ENCODE results near the gene PIP5K1B. TPM values are rescaled to one million over a fixed set of nuclear protein-coding genes. Genes with fewer than 3 reads are reported as not detected.

PIP5K1B gene
- total and polyA plus RNA-seq, 4 donors, result 0.09 to 30.9 (median 0.29) TPM

GRCh38 chr9:69047371-69047770 lies 342.3 kb downstream of the PIP5K1B start:
- H3K27ac ChIP-seq (ENCODE audit: low read depth in 1 of 2, low read length in 2 of 2), result no peak overlapping the region
- H3K36me3 ChIP-seq (ENCODE audit: control insufficient read depth in 4 of 4, insufficient read depth in 3 of 4, low read depth in 1 of 4, low read length in 3 of 4), result peaks cover 4 to 20% (median 12%) of the 10 kb centered on the region in 4 donors
- H3K4me1 ChIP-seq (ENCODE audit: control insufficient read depth in 4 of 4, insufficient read depth in 4 of 4, low read length in 3 of 4), result peaks cover 0 to 9% (median 4%) of the 10 kb centered on the region in 4 donors
- DNase-seq (ENCODE audit: low spot score), result no peak
- TF ChIP-seq JUND (IDR thresholded peaks at IDR 0.05), result no peak
- TF ChIP-seq, protein P1, sequence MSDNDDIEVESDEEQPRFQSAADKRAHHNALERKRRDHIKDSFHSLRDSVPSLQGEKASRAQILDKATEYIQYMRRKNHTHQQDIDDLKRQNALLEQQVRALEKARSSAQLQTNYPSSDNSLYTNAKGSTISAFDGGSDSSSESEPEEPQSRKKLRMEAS (IDR thresholded peaks at IDR 0.05), result no peak
- TF ChIP-seq HNF4G (IDR thresholded peaks at IDR 0.05), result no peak
- TF ChIP-seq EGR1 (IDR thresholded peaks at IDR 0.05; ENCODE audit: low read depth in 2 of 2), result no peak
- no peak for TF ChIP-seq SP1 (IDR thresholded peaks at IDR 0.05)
- no peak for TF ChIP-seq RAD21 (IDR thresholded peaks at IDR 0.05)
- TF ChIP-seq HNF4A (conservative IDR thresholded peaks at IDR 0.05), result no peak
- no peak for TF ChIP-seq GABPA (IDR thresholded peaks at IDR 0.05 in 1 of 2, conservative IDR thresholded peaks at IDR 0.05 in 1 of 2)
- no peak for TF ChIP-seq ZBTB33 (IDR thresholded peaks at IDR 0.05)
- TF ChIP-seq CTCF (IDR thresholded peaks at IDR 0.05; ENCODE audit: low read depth, low read length, missing input control), result no peak
- no peak for TF ChIP-seq TAF1 (conservative IDR thresholded peaks at IDR 0.05)
- no peak for TF ChIP-seq NR2F2 (IDR thresholded peaks at IDR 0.05)
- no peak for TF ChIP-seq FOXA2 (IDR thresholded peaks at IDR 0.05)
- TF ChIP-seq RXRA (IDR thresholded peaks at IDR 0.05), result no peak
- no peak for TF ChIP-seq YY1 (IDR thresholded peaks at IDR 0.05)
- no peak overlapping the region for H3K4me3 ChIP-seq (ENCODE audit: low read depth in 1 of 3, low read length in 3 of 3)
- no peak overlapping the region for H3K9ac ChIP-seq (ENCODE audit: low read depth in 1 of 2, low read length in 2 of 2)
- no peaks in the 10 kb centered on the region for H3K9me3 ChIP-seq (ENCODE audit: control insufficient read depth in 4 of 4, low read length in 3 of 4)
- 71% methylated on average over 4 of the region's 4 CpGs for WGBS
- no peaks in the 10 kb centered on the region for H3K27me3 ChIP-seq (ENCODE audit: control insufficient read depth in 4 of 4, insufficient read depth in 4 of 4, low read length in 3 of 4)

GRCh38 chr9:69049094-69049493 lies 344.1 kb downstream of the PIP5K1B start:
- 92% methylated on average over 6 of the region's 6 CpGs for WGBS
- Histone ChIP-seq H3K27ac (ENCODE audit: low read depth in 1 of 2, low read length in 2 of 2) (no peak overlapping the region), H3K9me3 (ENCODE audit: control insufficient read depth in 4 of 4, low read length in 3 of 4) (no peaks in the 10 kb centered on the region), H3K9ac (ENCODE audit: low read depth in 1 of 2, low read length in 2 of 2) (no peak overlapping the region), H3K4me1 (ENCODE audit: control insufficient read depth in 4 of 4, insufficient read depth in 4 of 4, low read length in 3 of 4) (peaks cover 2 to 9% (median 4%) of the 10 kb centered on the region in 4 donors), H3K36me3 (ENCODE audit: control insufficient read depth in 4 of 4, insufficient read depth in 3 of 4, low read depth in 1 of 4, low read length in 3 of 4) (peaks cover 4 to 20% (median 12%) of the 10 kb centered on the region in 4 donors), H3K4me3 (ENCODE audit: low read depth in 1 of 3, low read length in 3 of 3) (no peak overlapping the region), H3K27me3 (ENCODE audit: control insufficient read depth in 4 of 4, insufficient read depth in 4 of 4, low read length in 3 of 4) (no peaks in the 10 kb centered on the region)
- DNase-seq (ENCODE audit: low spot score), result no peak
- TF ChIP-seq GABPA (IDR thresholded peaks at IDR 0.05 in 1 of 2, conservative IDR thresholded peaks at IDR 0.05 in 1 of 2) (no peak), NR2F2 (IDR thresholded peaks at IDR 0.05) (no peak), HNF4G (IDR thresholded peaks at IDR 0.05) (no peak), YY1 (IDR thresholded peaks at IDR 0.05) (no peak), CTCF (IDR thresholded peaks at IDR 0.05; ENCODE audit: low read depth, low read length, missing input control) (no peak), FOXA2 (IDR thresholded peaks at IDR 0.05) (no peak), RAD21 (IDR thresholded peaks at IDR 0.05) (no peak), TAF1 (conservative IDR thresholded peaks at IDR 0.05) (no peak), HNF4A (conservative IDR thresholded peaks at IDR 0.05) (no peak), SP1 (IDR thresholded peaks at IDR 0.05) (no peak), FOXA1 (IDR thresholded peaks at IDR 0.05) (no peak), ZBTB33 (IDR thresholded peaks at IDR 0.05) (no peak), EGR1 (IDR thresholded peaks at IDR 0.05; ENCODE audit: low read depth in 2 of 2) (no peak), JUND (IDR thresholded peaks at IDR 0.05) (no peak), RXRA (IDR thresholded peaks at IDR 0.05) (no peak)
- TF ChIP-seq, protein P2, sequence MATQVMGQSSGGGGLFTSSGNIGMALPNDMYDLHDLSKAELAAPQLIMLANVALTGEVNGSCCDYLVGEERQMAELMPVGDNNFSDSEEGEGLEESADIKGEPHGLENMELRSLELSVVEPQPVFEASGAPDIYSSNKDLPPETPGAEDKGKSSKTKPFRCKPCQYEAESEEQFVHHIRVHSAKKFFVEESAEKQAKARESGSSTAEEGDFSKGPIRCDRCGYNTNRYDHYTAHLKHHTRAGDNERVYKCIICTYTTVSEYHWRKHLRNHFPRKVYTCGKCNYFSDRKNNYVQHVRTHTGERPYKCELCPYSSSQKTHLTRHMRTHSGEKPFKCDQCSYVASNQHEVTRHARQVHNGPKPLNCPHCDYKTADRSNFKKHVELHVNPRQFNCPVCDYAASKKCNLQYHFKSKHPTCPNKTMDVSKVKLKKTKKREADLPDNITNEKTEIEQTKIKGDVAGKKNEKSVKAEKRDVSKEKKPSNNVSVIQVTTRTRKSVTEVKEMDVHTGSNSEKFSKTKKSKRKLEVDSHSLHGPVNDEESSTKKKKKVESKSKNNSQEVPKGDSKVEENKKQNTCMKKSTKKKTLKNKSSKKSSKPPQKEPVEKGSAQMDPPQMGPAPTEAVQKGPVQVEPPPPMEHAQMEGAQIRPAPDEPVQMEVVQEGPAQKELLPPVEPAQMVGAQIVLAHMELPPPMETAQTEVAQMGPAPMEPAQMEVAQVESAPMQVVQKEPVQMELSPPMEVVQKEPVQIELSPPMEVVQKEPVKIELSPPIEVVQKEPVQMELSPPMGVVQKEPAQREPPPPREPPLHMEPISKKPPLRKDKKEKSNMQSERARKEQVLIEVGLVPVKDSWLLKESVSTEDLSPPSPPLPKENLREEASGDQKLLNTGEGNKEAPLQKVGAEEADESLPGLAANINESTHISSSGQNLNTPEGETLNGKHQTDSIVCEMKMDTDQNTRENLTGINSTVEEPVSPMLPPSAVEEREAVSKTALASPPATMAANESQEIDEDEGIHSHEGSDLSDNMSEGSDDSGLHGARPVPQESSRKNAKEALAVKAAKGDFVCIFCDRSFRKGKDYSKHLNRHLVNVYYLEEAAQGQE (IDR thresholded peaks at IDR 0.05), result no peak
- TF ChIP-seq, protein P3, sequence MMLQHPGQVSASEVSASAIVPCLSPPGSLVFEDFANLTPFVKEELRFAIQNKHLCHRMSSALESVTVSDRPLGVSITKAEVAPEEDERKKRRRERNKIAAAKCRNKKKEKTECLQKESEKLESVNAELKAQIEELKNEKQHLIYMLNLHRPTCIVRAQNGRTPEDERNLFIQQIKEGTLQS (IDR thresholded peaks at IDR 0.05), result no peak
- TF ChIP-seq, protein P1 (IDR thresholded peaks at IDR 0.05), result no peak
